GM12878 (cell line): Measurements from ENCODE around the gene PTPRD. TPM values are rescaled to one million over a fixed set of nuclear protein-coding genes. Genes with fewer than 3 reads are reported as not detected.

Experiments
- ATAC-seq: fragments of 200-7000 bp; cut with Tn5 transposase; 3 replicates; pipeline ENCODE4 v1.9.1; 2020; ENCODE audit warnings: mild to moderate bottlenecking, moderate library complexity
- BruUV-seq: library from RNA; stranded (reverse); fragments of 400-500 nt; replicated peaks from 2 replicates; lab custom pipeline; 2021; lab: Mats Ljungman, UMichigan
- CTCF ChIA-PET: fragments of 300-600 bp; sonication (Branson Sonifier 250); formaldehyde crosslinking; extraction: SDS; loops from one replicate; lab custom pipeline; 2021; ENCODE audit warnings: inconsistent platforms; lab: Yijun Ruan, JAX
- POLR2A ChIA-PET: fragments of 350-600 bp; formaldehyde crosslinking; extraction: SDS; loops from one replicate; lab custom pipeline; 2021; ENCODE audit warnings: inconsistent platforms; lab: Charles Lee
- RAD21 ChIA-PET: fragments of 300-600 bp; sonication (Branson Sonifier 250); formaldehyde crosslinking; loops from one replicate; lab custom pipeline; 2023; ENCODE audit warnings: antibody characterized with exemption; ENCODE audit not compliant: unreplicated experiment; lab: Charles Lee
- SMC1A ChIA-PET: fragments of 300-600 bp; sonication (Branson Sonifier 250); formaldehyde crosslinking; loops from one replicate; lab custom pipeline; 2023; ENCODE audit not compliant: unreplicated experiment, uncharacterized antibody; lab: Charles Lee
- DNase-seq: peaks from one replicate; pipeline ENCODE4 v3.0.0-alpha.2; 2011; ENCODE audit warnings: low read depth, low spot score
- FAIRE-seq: peaks from 3 replicates; lab custom pipeline; 2011; peaks lifted over from hg19 to GRCh38; lab: Jason Lieb, UNC
- H2AFZ ChIP-seq: 2 replicates; pipeline ENCODE4 v1.6.0; 2011; ENCODE audit warnings: low read depth, low read length, control low read depth; ENCODE audit not compliant: control insufficient read depth
- H3K27ac ChIP-seq: 2 replicates; pipeline ENCODE4 v1.5.1; 2011; ENCODE audit warnings: control low read depth; ENCODE audit not compliant: control insufficient read depth, insufficient read depth
- H3K27me3 ChIP-seq, 2 experiments: replicated peaks in 1 of 2; 2 replicates each; pipeline versions ENCODE4 v1.6.0 to v1.6.1; 2011; ENCODE audit warnings: low read length in 1 of 2; ENCODE audit not compliant: control insufficient read depth in 2 of 2, insufficient read depth in 2 of 2
- H3K36me3 ChIP-seq, 2 experiments: 2 replicates each; pipeline ENCODE4 v1.5.1; 2011; ENCODE audit warnings: low read length in 1 of 2; ENCODE audit not compliant: control insufficient read depth in 2 of 2, insufficient read depth in 2 of 2
- H3K4me1 ChIP-seq: 2 replicates; pipeline ENCODE4 v1.6.1; 2011; ENCODE audit warnings: mild to moderate bottlenecking, low read length, moderate library complexity, mixed read lengths; ENCODE audit not compliant: control insufficient read depth, insufficient read depth
- H3K4me2 ChIP-seq: 2 replicates; pipeline ENCODE4 v1.6.0; 2011; ENCODE audit warnings: control low read depth; ENCODE audit not compliant: control insufficient read depth, insufficient read depth
- H3K4me3 ChIP-seq: fragments of 200-600 bp; sonication (generic); 2 replicates; pipeline ENCODE4 v1.5.1; 2016
- H3K79me2 ChIP-seq: 2 replicates; pipeline ENCODE4 v1.6.0; 2011; ENCODE audit warnings: low read length; ENCODE audit not compliant: control insufficient read depth, insufficient read depth
- H3K9ac ChIP-seq: 2 replicates; pipeline ENCODE4 v1.8.0; 2011; ENCODE audit warnings: low read length, control low read depth, mixed read lengths; ENCODE audit not compliant: control insufficient read depth, insufficient read depth
- H3K9me3 ChIP-seq: replicated peaks from 3 replicates; pipeline ENCODE4 v1.5.1; 2011; ENCODE audit warnings: mild to moderate bottlenecking, low read length; ENCODE audit not compliant: control insufficient read depth, insufficient read depth
- H4K20me1 ChIP-seq: 2 replicates; pipeline ENCODE4 v1.6.0; 2011; ENCODE audit not compliant: control insufficient read depth, insufficient read depth
- EZH2 ChIP-seq: IDR thresholded peaks from 2 replicates; pipeline ENCODE4 v1.6.1; 2012; ENCODE audit warnings: low read depth, mild to moderate bottlenecking, control low read depth, inconsistent platforms, low read length, borderline replicate concordance; ENCODE audit not compliant: control insufficient read depth
- HDAC6 ChIP-seq: fragments of 200-600 bp; sonication (generic); IDR thresholded peaks from one replicate; pipeline ENCODE4 v1.8.0; 2017; ENCODE audit warnings: antibody characterized with exemption; ENCODE audit not compliant: unreplicated experiment
- NFXL1 ChIP-seq: fragments of 450-650 bp; IDR thresholded peaks from 2 replicates; pipeline ENCODE4 v1.6.1; 2017; ENCODE audit warnings: antibody characterized with exemption, mild to moderate bottlenecking, borderline replicate concordance
- PML ChIP-seq: IDR thresholded peaks from 2 replicates; pipeline ENCODE4 v1.6.1; 2012; ENCODE audit warnings: low read length, inconsistent platforms
- RCOR1 ChIP-seq: conservative IDR thresholded peaks from 2 replicates; pipeline ENCODE4 v1.6.1; 2012; ENCODE audit warnings: low read depth, low read length, improper control_type of control experiment
- RUNX3 ChIP-seq: IDR thresholded peaks from 2 replicates; pipeline ENCODE4 v1.6.1; 2012; ENCODE audit warnings: low read length, inconsistent platforms
- SMC3 ChIP-seq: IDR thresholded peaks from 2 replicates; pipeline ENCODE4 v1.6.1; 2011; ENCODE audit warnings: low read length, improper control_type of control experiment, borderline replicate concordance
- STAT1 ChIP-seq: fragments of 450-650 bp; conservative IDR thresholded peaks from 2 replicates; pipeline ENCODE4 v1.6.1; 2014; ENCODE audit warnings: antibody characterized with exemption, mild to moderate bottlenecking
- STAT3 ChIP-seq: IDR thresholded peaks from 2 replicates; pipeline ENCODE4 v1.6.1; 2011; ENCODE audit warnings: low read depth, low read length, improper control_type of control experiment
- YY1 ChIP-seq: IDR thresholded peaks from 2 replicates; pipeline ENCODE4 v1.6.1; 2011; ENCODE audit warnings: low read depth, mild to moderate bottlenecking, low read length
- ZBTB11 ChIP-seq: fragments of 450-650 bp; formaldehyde crosslinking; IDR thresholded peaks from 2 replicates; pipeline ENCODE4 v1.5.0; 2022; ENCODE audit warnings: mild to moderate bottlenecking, missing genetic modification characterization
- ZNF274 ChIP-seq: IDR thresholded peaks from one replicate; pipeline ENCODE4 v1.8.0; 2011; ENCODE audit not compliant: insufficient read length, insufficient read depth
- ZZZ3 ChIP-seq: IDR thresholded peaks from 2 replicates; pipeline ENCODE4 v1.6.1; 2011; ENCODE audit warnings: low read depth; ENCODE audit not compliant: control insufficient read depth, insufficient read length
- WGBS: methylation state at CpG from one replicate; pipeline ENCODE4 v1.1.6; 2016; ENCODE audit warnings: low lambda C conversion rate; ENCODE audit not compliant: insufficient replicate concordance, insufficient coverage; ENCODE audit errors: missing lambda C conversion rate; 5-methylcytosine and 5-hydroxymethylcytosine counted together
- in situ Hi-C: fragments of 300-500 bp; cut with MboI; formaldehyde crosslinking; loops from 9 replicates; pipeline ENCODE4 v1.14.3; 2018; ENCODE audit warnings: mixed read lengths
- intact Hi-C: fragments of 100-400 bp; cut with micrococcal nuclease; formaldehyde crosslinking; loops from one replicate; pipeline ENCODE4 v1.14.2; 2022; ENCODE audit not compliant: unreplicated experiment
- polyA plus RNA-seq, 11 experiments: library from polyadenylated mRNA; depleted of rRNA in 4 of 11; unstranded in 6 of 11; stranded (reverse) in 5 of 11; fragments of >200 nt; fragmentation: Nextera tagmentation in 4 of 11; fragmentation: Illumina TruSeq in 1 of 11; extraction: Ambion mirVana in 4 of 11; extraction: Trizol in 1 of 11; gene quantifications; 1 replicate in 1 of 11; 2 replicates in 10 of 11; pipeline versions ENCODE4 v1.2.1 to v1.2.3, GENCODE V29; 2011 to 2016; ENCODE audit warnings: inconsistent platforms in 2 of 11, missing spikeins in 2 of 11, low read depth in 1 of 11
- total RNA-seq, 4 experiments: library from RNA; depleted of rRNA in 3 of 4; stranded (reverse); fragments of >200 nt in 3 of 4; fragmentation: Illumina TruSeq in 1 of 4; extraction: Trizol in 1 of 4; gene quantifications; 2 replicates each; pipeline versions ENCODE4 v1.2.1 to v1.2.3, GENCODE V29; 2013 to 2021
- TF ChIP-seq, protein P1 (sequence below): fragments of 450-650 bp; IDR thresholded peaks from 2 replicates; pipeline ENCODE4 v1.6.1; 2017; ENCODE audit warnings: borderline replicate concordance
- TF ChIP-seq, protein P2 (sequence below): fragments of 450-650 bp; conservative IDR thresholded peaks from 2 replicates; pipeline ENCODE4 v1.6.1; 2017; ENCODE audit warnings: mild to moderate bottlenecking, moderate library complexity
- TF ChIP-seq, protein P3 (sequence below): IDR thresholded peaks from 2 replicates; pipeline ENCODE4 v1.6.1; 2011; ENCODE audit warnings: low read depth, mild to moderate bottlenecking, low read length, moderate library complexity, borderline replicate concordance; ENCODE audit errors: extremely low read depth

The PTPRD gene
- total and polyA plus RNA-seq, 10 of the 15 experiments (the other 5 are each of a cell fraction or from before 2014, with no cell fraction given), result under 0.01 to 0.05 (median 0.01) TPM; not detected in 7

- POLR2A ChIA-PET, result no interaction called here
These were observed 225.5 kb downstream of the PTPRD start for GRCh38 chr9:10387282-10387681.

More at GRCh38 chr9:10387282-10387681, 225.5 kb downstream of the PTPRD start:
- in situ Hi-C loops (no loop called here), intact Hi-C loops (no loop called here)
- Histone ChIP-seq H3K4me1 (no peaks in the 10 kb centered on the region), H4K20me1 (no peaks in the 10 kb centered on the region), H3K27me3 (no peaks in the 10 kb centered on the region), H3K9me3 (no peaks in the 10 kb centered on the region), H3K9ac (no peak overlapping the region), H3K27ac (no peak overlapping the region), H3K36me3 (no peaks in the 10 kb centered on the region), H3K4me2 (no peak overlapping the region), H3K4me3 (no peak overlapping the region), H2AFZ (no peak overlapping the region), H3K79me2 (no peaks in the 10 kb centered on the region)
- no TSS peak for BruUV-seq
- ATAC-seq (no peak), FAIRE-seq (no peak), DNase-seq (no peak)
- CTCF ChIA-PET, result no interaction called here
- TF ChIP-seq HDAC6 (no peak), SMC3 (no peak), ZZZ3 (no peak), STAT1 (no peak), EZH2 (no peak), ZBTB11 (CRISPR knock-in tag) (no peak), RCOR1 (no peak), PML (no peak), ZNF274 (no peak), NFXL1 (no peak), RUNX3 (no peak), YY1 (no peak), STAT3 (no peak)
- TF ChIP-seq, protein P1, sequence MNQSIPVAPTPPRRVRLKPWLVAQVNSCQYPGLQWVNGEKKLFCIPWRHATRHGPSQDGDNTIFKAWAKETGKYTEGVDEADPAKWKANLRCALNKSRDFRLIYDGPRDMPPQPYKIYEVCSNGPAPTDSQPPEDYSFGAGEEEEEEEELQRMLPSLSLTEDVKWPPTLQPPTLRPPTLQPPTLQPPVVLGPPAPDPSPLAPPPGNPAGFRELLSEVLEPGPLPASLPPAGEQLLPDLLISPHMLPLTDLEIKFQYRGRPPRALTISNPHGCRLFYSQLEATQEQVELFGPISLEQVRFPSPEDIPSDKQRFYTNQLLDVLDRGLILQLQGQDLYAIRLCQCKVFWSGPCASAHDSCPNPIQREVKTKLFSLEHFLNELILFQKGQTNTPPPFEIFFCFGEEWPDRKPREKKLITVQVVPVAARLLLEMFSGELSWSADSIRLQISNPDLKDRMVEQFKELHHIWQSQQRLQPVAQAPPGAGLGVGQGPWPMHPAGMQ, result no peak
- TF ChIP-seq, protein P2, sequence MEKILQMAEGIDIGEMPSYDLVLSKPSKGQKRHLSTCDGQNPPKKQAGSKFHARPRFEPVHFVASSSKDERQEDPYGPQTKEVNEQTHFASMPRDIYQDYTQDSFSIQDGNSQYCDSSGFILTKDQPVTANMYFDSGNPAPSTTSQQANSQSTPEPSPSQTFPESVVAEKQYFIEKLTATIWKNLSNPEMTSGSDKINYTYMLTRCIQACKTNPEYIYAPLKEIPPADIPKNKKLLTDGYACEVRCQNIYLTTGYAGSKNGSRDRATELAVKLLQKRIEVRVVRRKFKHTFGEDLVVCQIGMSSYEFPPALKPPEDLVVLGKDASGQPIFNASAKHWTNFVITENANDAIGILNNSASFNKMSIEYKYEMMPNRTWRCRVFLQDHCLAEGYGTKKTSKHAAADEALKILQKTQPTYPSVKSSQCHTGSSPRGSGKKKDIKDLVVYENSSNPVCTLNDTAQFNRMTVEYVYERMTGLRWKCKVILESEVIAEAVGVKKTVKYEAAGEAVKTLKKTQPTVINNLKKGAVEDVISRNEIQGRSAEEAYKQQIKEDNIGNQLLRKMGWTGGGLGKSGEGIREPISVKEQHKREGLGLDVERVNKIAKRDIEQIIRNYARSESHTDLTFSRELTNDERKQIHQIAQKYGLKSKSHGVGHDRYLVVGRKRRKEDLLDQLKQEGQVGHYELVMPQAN, result no peak
- TF ChIP-seq, protein P3, sequence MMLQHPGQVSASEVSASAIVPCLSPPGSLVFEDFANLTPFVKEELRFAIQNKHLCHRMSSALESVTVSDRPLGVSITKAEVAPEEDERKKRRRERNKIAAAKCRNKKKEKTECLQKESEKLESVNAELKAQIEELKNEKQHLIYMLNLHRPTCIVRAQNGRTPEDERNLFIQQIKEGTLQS, result no peak
- 0% methylated on average over 1 of the region's 1 CpG for WGBS
- RAD21 ChIA-PET, result interaction anchor here (0.6 to 0.7 kb wide), 2 partner anchors 36 to 37 kb away, joined by 3 to 4 read pairs; no protein-coding TSS in a partner anchor
- SMC1A ChIA-PET, result no interaction called here
